Spinal cord (tissue), 10 donors: ENCODE results near the gene GPR158. TPM values are rescaled to one million over a fixed set of nuclear protein-coding genes. Genes with fewer than 3 reads are reported as not detected.

Source experiments
- DNase-seq, 6 donors: peaks; one replicate each; pipeline versions ENCODE4 v3.0.0 to v3.0.0-alpha.2; 2013 to 2015; ENCODE audit warnings: low spot score in 6 of 6, low read depth in 4 of 6
- H3K27ac ChIP-seq: one replicate; pipeline ENCODE4 v1.5.1; 2013; ENCODE audit warnings: low read depth, low read length, control low read depth
- H3K27me3 ChIP-seq: one replicate; pipeline ENCODE4 v1.6.1; 2013; ENCODE audit warnings: low read length; ENCODE audit not compliant: control insufficient read depth, insufficient read depth
- H3K36me3 ChIP-seq: one replicate; pipeline ENCODE4 v1.6.1; 2013; ENCODE audit warnings: low read length; ENCODE audit not compliant: control insufficient read depth, insufficient read depth
- H3K4me1 ChIP-seq: one replicate; pipeline ENCODE4 v1.6.1; 2013; ENCODE audit warnings: low read length; ENCODE audit not compliant: control insufficient read depth, insufficient read depth
- H3K4me3 ChIP-seq: one replicate; pipeline ENCODE4 v1.5.1; 2013; ENCODE audit warnings: low read depth, low read length, control low read depth
- H3K9me3 ChIP-seq: one replicate; pipeline ENCODE4 v1.6.1; 2013; ENCODE audit warnings: low read length; ENCODE audit not compliant: control insufficient read depth, insufficient read depth
- WGBS: methylation state at CpG from one replicate; pipeline ENCODE4 v1.1.5; 2013; ENCODE audit warnings: missing lambda C conversion rate; ENCODE audit not compliant: insufficient coverage; 5-methylcytosine and 5-hydroxymethylcytosine counted together
- polyA plus RNA-seq, 2 donors: library from polyadenylated mRNA; unstranded; fragments of 120-200 nt; gene quantifications; one replicate each; pipeline ENCODE4 v1.2.1, GENCODE V29; 2013; ENCODE audit not compliant: insufficient read length in 2 of 2
- total RNA-seq, 2 donors: library from RNA; depleted of rRNA in 1 of 2; stranded (reverse); fragments of 120-200 nt in 1 of 2; fragments of >200 nt in 1 of 2; gene quantifications; one replicate each; pipeline versions ENCODE4 v1.2.3 to v1.2.4, GENCODE V29; 2013 to 2014
- donor health status: healthy.

GPR158 gene
- total and polyA plus RNA-seq, 4 donors: 3.5 to 24.6 (median 9.3) TPM

DNA sequence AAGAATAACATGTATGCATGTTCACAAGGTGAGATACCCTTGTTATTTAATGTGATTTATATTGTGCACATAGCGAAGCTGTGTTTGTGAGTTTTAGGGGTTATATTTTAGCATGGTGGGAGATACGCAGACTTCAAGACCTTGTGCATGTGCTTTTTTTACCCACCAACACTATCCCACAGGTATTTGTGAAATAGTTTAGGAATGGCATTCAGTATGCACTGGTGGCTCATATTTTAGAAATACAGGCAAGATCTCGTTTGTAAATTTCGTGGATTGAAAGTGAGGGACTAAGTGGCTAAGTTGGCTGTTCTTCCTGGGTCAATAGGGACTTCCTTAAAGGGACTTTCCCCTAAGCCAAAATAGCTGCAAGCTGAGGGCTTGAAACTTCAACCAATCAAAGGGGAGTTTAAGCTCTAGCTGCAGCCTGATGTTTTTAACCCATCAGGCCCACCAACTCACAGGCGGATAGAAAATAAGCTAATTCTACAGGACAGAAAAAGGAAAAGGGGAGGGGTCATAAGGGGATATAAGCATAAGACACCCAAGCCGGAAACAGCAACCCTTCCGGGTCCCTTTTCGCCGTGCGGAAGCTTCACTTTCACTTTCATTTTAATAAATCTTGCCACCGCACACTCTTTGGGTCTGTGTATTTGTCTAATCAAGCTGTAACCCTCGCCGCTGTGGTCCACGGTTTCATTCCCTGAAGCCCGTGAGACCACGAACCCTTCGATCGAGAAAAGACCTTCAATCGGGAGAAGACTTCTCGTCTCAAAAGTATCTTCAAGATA lies 291.0 kb downstream of the GPR158 start:
- Histone ChIP-seq H3K4me1 (no peaks in the 10 kb centered on the region), H3K36me3 (no peaks in the 10 kb centered on the region), H3K27me3 (no peaks in the 10 kb centered on the region), H3K4me3 (no peak overlapping the region), H3K27ac (no peak overlapping the region), H3K9me3 (no peaks in the 10 kb centered on the region)
- WGBS: 89% methylated on average over 13 of the region's 20 CpGs
- no peak for DNase-seq

GRCh38 chr10:25467881-25468280 lies 293.1 kb downstream of the GPR158 start:
- no peaks in the 10 kb centered on the region for H3K9me3 ChIP-seq
- H3K4me3 ChIP-seq: no peak overlapping the region
- no peak for DNase-seq
- WGBS: 40% methylated on average over 1 of the region's 8 CpGs
- H3K4me1 ChIP-seq: no peaks in the 10 kb centered on the region
- no peak overlapping the region for H3K27ac ChIP-seq
- no peaks in the 10 kb centered on the region for H3K27me3 ChIP-seq
- no peaks in the 10 kb centered on the region for H3K36me3 ChIP-seq

GRCh38 chr10:25481467-25481866 lies 306.7 kb downstream of the GPR158 start:
- DNase-seq: peak in 1 of 6 donors; percentile 6
- Histone ChIP-seq H3K27me3 (no peaks in the 10 kb centered on the region), H3K9me3 (no peaks in the 10 kb centered on the region), H3K4me3 (no peak overlapping the region), H3K27ac (no peak overlapping the region), H3K4me1 (no peaks in the 10 kb centered on the region), H3K36me3 (no peaks in the 10 kb centered on the region)
- WGBS: no CpG with 5 or more reads among the region's 3 CpGs

- 81% methylated on average over 3 of the region's 4 CpGs for WGBS
- Histone ChIP-seq H3K27ac (no peak overlapping the region), H3K27me3 (no peaks in the 10 kb centered on the region), H3K4me3 (no peak overlapping the region), H3K36me3 (no peaks in the 10 kb centered on the region), H3K9me3 (no peaks in the 10 kb centered on the region), H3K4me1 (no peaks in the 10 kb centered on the region)
- peak in 1 of 6 donors; percentile 13 for DNase-seq
Observed at GRCh38 chr10:25483999-25484398, 309.2 kb downstream of the GPR158 start.

DNA sequence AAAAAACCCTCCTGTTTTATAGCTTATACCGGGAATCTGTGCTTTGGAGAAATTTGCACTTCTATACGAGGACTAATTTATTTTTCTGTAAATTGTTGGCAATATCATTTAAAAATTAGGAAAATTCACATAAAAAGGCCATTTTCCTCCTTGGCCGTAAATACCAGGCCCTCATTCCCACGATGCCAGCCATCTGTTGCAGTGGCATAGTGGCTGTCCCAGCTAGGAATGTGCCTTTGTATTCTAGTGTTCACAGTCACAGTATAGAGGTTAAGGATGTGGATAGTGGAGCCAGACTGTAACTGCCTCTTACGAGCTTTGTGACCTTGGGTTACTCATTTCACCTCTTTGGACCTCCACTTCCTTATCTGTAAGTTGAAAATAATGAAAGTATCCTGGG lies 312.5 kb downstream of the GPR158 start:
- Histone ChIP-seq H3K4me3 (no peak overlapping the region), H3K9me3 (no peaks in the 10 kb centered on the region), H3K27ac (no peak overlapping the region), H3K27me3 (no peaks in the 10 kb centered on the region), H3K4me1 (no peaks in the 10 kb centered on the region), H3K36me3 (no peaks in the 10 kb centered on the region)
- 100% methylated on average over 2 of the region's 5 CpGs for WGBS
- no peak for DNase-seq

DNA sequence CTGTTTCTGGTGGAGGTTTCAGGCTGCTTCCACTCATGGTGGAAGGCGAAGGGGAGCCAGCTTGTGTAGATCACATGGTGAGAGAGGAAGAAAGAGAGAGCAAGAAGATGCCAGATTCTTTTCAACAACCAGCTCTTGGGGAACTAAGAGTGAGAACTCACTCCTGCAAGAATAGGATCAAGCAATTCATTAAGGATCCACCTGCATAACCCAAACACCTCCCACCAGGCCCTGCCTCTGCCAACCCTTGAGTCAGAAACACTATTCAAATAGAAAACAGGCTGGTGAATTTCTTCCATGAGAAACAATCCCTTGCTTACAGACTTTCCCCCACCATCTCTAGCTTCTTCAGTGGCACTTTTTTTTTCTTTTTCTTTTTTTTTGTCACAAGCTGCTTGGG lies 317.2 kb downstream of the GPR158 start:
- Histone ChIP-seq H3K4me3 (no peak overlapping the region), H3K4me1 (no peaks in the 10 kb centered on the region), H3K9me3 (no peaks in the 10 kb centered on the region), H3K36me3 (no peaks in the 10 kb centered on the region), H3K27me3 (no peaks in the 10 kb centered on the region), H3K27ac (no peak overlapping the region)
- DNase-seq: no peak
- WGBS: no CpG with 5 or more reads among the region's 1 CpG

DNA sequence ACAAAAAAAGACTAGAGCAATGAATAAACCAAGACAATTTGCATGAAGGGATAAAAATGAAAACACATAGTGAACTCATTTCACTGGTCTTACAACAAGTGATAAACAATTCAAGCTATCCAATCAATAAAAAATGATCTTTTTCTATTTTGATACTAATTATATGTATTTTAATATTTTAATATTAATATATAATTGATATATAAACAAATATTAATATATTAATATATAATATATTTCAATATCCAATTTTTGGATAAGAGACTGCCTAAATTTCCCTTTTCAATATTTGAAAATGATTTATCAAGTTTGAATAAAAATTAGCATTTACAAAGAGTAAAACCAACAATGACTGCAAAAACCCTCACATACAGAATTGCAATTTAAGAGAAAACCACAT lies 317.9 kb downstream of the GPR158 start:
- Histone ChIP-seq H3K9me3 (no peaks in the 10 kb centered on the region), H3K4me1 (no peaks in the 10 kb centered on the region), H3K27me3 (no peaks in the 10 kb centered on the region), H3K36me3 (no peaks in the 10 kb centered on the region), H3K27ac (no peak overlapping the region), H3K4me3 (no peak overlapping the region)
- DNase-seq: no peak

GRCh38 chr10:25493122-25493893 lies 318.5 kb downstream of the GPR158 start:
- no CpG with 5 or more reads among the region's 4 CpGs for WGBS

DNA sequence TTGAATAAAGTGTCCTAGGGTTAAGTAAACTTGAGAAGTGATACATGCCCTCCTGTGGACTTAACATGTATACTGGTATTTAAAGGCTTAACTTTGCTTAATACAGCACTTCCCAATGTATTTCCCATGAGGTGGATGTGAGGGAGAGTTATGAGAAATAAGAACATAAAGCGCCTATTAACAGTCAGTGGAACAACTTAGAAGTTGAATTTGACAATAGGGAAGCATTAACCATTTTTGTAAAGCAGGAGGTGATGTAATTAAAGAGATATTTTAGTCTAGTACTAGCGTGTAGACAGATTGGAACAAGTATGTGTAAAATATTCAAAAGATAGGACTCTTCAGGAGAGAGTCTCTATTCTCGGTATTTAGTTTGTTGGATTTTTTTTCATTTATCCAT lies 322.4 kb downstream of the GPR158 start:
- Histone ChIP-seq H3K36me3 (no peaks in the 10 kb centered on the region), H3K27me3 (no peaks in the 10 kb centered on the region), H3K4me1 (no peaks in the 10 kb centered on the region), H3K27ac (no peak overlapping the region), H3K4me3 (no peak overlapping the region), H3K9me3 (no peaks in the 10 kb centered on the region)
- WGBS: 80% methylated on average over 1 of the region's 3 CpGs
- DNase-seq: peak in 1 of 6 donors; percentile 79

More at GRCh38 chr10:25493122-25493893, 318.5 kb downstream of the GPR158 start:
- H3K9me3 ChIP-seq: no peaks in the 10 kb centered on the region
- H3K4me1 ChIP-seq: no peaks in the 10 kb centered on the region
- H3K27me3 ChIP-seq: no peaks in the 10 kb centered on the region
- peak in 2 of 6 donors; percentile 18 to 37 for DNase-seq
- H3K27ac ChIP-seq: no peak overlapping the region
- H3K4me3 ChIP-seq: no peak overlapping the region
- no peaks in the 10 kb centered on the region for H3K36me3 ChIP-seq

- Histone ChIP-seq H3K4me3 (no peak overlapping the region), H3K27ac (no peak overlapping the region), H3K4me1 (no peaks in the 10 kb centered on the region), H3K36me3 (no peaks in the 10 kb centered on the region), H3K9me3 (no peaks in the 10 kb centered on the region), H3K27me3 (no peaks in the 10 kb centered on the region)
- no peak for DNase-seq
- 85% methylated on average over 5 of the region's 5 CpGs for WGBS
Observed at GRCh38 chr10:25498645-25499044, 323.8 kb downstream of the GPR158 start.
